Measurements from ENCODE around the gene ERCC6.

The ERCC6 gene

DNA sequence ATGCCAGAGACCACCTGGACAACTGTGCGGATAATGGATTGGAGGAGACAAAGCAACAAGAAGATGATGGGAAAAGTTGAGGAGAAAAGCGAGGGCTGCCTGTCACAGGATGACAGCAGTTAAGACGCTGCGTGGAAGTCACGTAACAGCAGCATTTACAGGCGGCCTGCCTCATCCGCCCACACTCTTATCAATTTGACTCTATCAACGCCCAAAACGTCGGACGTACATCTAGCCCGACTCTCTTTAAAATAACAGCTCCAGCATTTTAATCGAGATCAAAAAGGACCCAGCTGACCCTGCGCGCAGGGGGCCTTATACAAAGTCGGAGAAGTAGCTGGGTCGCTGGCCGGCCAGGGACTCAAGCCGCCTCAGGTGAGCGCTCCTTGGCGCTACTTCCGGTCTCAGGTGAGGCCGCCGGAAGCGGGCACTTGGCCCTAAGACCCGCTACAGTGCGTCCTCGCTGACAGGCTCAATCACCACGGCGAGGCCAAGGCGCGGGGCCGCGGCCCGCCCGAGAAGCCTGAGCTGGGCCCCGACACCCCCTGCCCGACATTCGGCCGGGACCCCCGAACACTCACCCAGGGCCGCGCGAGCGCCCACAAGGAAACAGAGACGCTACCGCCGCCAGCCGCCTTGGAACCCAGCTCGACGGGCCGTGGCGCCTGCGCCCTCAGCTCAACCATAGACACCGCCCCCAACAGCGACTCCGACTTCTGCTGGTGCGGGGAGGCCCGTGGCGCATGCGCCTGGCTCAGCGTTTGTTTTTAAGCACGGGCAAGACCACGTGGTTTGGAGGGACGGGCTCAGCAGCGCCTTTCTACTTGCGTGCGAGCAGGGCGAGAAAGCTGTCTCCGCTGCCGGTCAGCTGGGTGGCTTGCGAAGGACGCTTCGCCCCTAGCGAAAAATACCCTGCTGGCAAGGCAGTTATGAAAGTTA lies at the start of gene ERCC6:
Gene ERCC6, minus strand, starts transcription at position 741 of the 939 bp plus-strand sequence.
- peak within 1 kb of the TSS; percentile 70 for H3K4me3 ChIP-seq (ENCODE audit: control insufficient read depth, low read depth, low read length)
- TF ChIP-seq CTCF (conservative IDR thresholded peaks at IDR 0.05; ENCODE audit: control insufficient read depth, insufficient read depth, low read depth, low read length): no peak
- peak; percentile 96 for DNase-seq (ENCODE audit: low read depth)

- DNase-seq (ENCODE audit: low read depth): no peak
- no peak overlapping the region for H3K4me3 ChIP-seq (ENCODE audit: control insufficient read depth, low read depth, low read length)
- TF ChIP-seq CTCF (conservative IDR thresholded peaks at IDR 0.05; ENCODE audit: control insufficient read depth, insufficient read depth, low read depth, low read length): no peak
Observed at GRCh38 chr10:49587981-49588380, 49.1 kb upstream of the ERCC6 start.

- no peak for DNase-seq (ENCODE audit: low read depth)
- TF ChIP-seq CTCF (conservative IDR thresholded peaks at IDR 0.05; ENCODE audit: control insufficient read depth, insufficient read depth, low read depth, low read length): no peak
- no peak overlapping the region for H3K4me3 ChIP-seq (ENCODE audit: control insufficient read depth, low read depth, low read length)
Observed at GRCh38 chr10:49585387-49585786, 46.5 kb upstream of the ERCC6 start.

GRCh38 chr10:49579621-49580020 lies 40.7 kb upstream of the ERCC6 start:
- no peak overlapping the region for H3K4me3 ChIP-seq (ENCODE audit: control insufficient read depth, low read depth, low read length)
- DNase-seq (ENCODE audit: low read depth): no peak
- TF ChIP-seq CTCF (conservative IDR thresholded peaks at IDR 0.05; ENCODE audit: control insufficient read depth, insufficient read depth, low read depth, low read length): no peak

GRCh38 chr10:49578392-49578791 lies 39.5 kb upstream of the ERCC6 start:
- no peak for TF ChIP-seq CTCF (conservative IDR thresholded peaks at IDR 0.05; ENCODE audit: control insufficient read depth, insufficient read depth, low read depth, low read length)
- DNase-seq (ENCODE audit: low read depth): no peak
- H3K4me3 ChIP-seq (ENCODE audit: control insufficient read depth, low read depth, low read length): no peak overlapping the region

DNA sequence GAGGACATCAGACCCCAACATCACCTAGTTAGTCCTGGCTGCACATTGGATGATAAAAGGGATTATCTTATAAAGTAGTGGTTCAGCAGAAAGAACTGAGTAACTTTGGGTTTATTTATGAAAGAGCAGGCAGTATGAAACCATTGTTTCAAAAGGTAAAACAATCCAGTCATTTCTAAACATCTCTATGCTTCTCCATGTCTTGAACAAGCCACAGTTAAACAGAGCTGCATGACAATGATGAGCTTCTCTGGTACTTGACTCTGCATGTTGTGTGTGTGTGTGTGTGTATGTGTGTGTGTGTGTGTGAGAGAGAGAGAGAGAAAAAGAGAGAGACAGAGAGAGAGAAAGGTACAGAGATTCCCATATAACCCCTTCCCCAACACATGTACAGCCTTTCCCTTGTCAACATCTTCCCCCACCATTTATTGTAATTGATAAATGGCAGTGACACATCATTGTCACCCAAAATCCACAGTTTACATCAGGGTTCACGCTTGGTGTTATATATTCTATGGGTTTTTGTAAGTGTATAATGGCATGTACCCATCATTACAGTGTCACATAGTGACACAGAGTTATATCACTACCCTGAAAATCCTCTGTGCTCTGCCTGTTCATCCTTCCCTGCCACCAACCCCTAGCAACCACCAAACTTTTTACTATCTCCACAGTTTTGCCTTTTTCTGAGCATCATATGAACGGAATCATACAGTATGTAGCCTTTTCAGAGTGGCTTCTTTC lies 38.4 kb upstream of the ERCC6 start:
- no peak for TF ChIP-seq CTCF (conservative IDR thresholded peaks at IDR 0.05; ENCODE audit: control insufficient read depth, insufficient read depth, low read depth, low read length)
- no peak for DNase-seq (ENCODE audit: low read depth)
- H3K4me3 ChIP-seq (ENCODE audit: control insufficient read depth, low read depth, low read length): no peak overlapping the region

Data from fibroblast of mammary gland (primary cell).